ENCODE measurements around the gene CTBP2.

DNA sequence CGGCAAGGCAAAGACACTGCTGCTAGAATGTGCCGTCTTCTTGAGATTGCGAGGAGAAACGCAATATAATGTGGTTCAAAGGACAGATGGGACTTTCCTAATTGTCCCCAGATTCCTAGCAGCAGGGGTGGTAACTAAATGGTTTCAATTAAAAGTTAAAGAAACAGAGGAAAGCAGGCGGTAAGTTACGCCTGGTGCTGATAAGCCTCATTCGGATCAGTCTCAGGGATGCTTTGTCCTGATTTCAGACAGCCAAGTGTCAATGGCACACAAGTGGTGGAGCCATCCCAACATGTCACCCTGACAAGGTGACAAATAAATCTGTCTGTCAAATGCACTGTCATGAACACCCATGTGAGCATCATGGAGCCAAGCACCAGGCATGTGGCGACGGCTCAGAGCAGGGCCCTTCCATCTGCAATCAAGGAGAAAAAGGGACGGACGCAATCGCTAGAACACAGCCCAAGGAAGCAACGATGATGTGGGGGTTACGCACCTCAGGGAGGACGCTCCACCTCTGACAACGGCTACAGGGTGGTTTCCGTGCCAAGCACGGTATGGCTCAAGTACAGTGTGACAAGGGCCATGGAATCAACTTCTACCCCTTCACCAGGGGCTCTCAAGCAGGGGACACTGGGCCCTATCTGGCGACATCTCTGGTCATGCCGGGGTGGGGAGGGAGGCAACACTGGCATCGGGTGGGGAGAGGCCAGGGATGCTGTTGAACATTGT is 66.2 kb downstream of the CTBP2 start:
- TF ChIP-seq, protein P1, sequence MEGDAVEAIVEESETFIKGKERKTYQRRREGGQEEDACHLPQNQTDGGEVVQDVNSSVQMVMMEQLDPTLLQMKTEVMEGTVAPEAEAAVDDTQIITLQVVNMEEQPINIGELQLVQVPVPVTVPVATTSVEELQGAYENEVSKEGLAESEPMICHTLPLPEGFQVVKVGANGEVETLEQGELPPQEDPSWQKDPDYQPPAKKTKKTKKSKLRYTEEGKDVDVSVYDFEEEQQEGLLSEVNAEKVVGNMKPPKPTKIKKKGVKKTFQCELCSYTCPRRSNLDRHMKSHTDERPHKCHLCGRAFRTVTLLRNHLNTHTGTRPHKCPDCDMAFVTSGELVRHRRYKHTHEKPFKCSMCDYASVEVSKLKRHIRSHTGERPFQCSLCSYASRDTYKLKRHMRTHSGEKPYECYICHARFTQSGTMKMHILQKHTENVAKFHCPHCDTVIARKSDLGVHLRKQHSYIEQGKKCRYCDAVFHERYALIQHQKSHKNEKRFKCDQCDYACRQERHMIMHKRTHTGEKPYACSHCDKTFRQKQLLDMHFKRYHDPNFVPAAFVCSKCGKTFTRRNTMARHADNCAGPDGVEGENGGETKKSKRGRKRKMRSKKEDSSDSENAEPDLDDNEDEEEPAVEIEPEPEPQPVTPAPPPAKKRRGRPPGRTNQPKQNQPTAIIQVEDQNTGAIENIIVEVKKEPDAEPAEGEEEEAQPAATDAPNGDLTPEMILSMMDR (IDR thresholded peaks at IDR 0.05; ENCODE audit: low read depth, low read length, poor library complexity, severe bottlenecking) = no peak
- TF ChIP-seq EZH2phosphoT487 (IDR thresholded peaks at IDR 0.05; ENCODE audit: borderline replicate concordance, low read length) = no peak
